ENCODE data around the gene MYO5B.

MYO5B gene

DNA sequence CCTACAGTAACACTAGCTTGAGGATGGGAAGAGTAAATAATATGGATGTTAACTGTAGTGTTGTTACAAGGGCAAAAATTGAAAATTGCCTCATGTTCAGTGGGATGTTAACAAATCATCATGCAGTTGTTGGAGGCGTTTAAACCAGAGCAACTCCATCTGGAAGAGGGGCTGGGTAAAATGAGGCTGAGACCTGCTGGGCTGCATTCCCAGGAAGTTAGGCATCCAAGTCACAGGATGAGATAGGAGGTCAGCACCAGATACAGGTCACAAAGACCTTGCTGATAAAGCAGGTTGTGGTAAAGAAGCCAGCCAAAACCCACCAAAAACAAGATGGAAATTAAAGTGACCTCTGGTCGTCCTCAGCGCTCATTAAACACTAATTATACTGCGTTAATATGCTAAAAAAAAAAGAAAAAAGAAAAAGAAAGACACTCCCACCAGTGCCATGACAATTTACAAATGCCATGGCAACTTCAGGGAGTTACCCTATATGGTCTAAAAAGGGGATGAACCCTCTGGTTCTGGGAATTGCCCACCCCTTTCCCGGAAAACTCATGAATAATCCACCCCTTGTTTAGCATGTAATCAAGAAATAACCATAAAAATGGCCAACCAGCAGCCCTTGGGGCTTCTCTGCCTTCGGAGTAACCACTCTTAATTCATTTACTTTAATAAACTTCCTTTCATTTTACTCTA, 101.4 kb downstream of the MYO5B start:
- no peak overlapping the region for H3K4me2 ChIP-seq (ENCODE audit: low read depth, low read length, poor library complexity, severe bottlenecking)
- H3K27ac ChIP-seq (ENCODE audit: low read depth, low read length): no peak overlapping the region
- H3K36me3 ChIP-seq (ENCODE audit: low read length): no peaks in the 10 kb centered on the region
- H3K4me3 ChIP-seq (ENCODE audit: insufficient read depth, low read length, poor library complexity, severe bottlenecking): no peak overlapping the region
- no peaks in the 10 kb centered on the region for H3K9me2 ChIP-seq (replicated peaks; ENCODE audit: insufficient read depth, low read length)
- no peaks in the 10 kb centered on the region for H3K79me2 ChIP-seq (ENCODE audit: insufficient read depth, low read length)
- H2AFZ ChIP-seq (ENCODE audit: low read depth, low read length, severe bottlenecking): no peak overlapping the region
- H4K20me1 ChIP-seq (ENCODE audit: low read depth, low read length): no peaks in the 10 kb centered on the region
- no peaks in the 10 kb centered on the region for H3F3A ChIP-seq (ENCODE audit: insufficient read depth)
- no peaks in the 10 kb centered on the region for H3K27me3 ChIP-seq (ENCODE audit: low read length)
- TF ChIP-seq, protein P1, sequence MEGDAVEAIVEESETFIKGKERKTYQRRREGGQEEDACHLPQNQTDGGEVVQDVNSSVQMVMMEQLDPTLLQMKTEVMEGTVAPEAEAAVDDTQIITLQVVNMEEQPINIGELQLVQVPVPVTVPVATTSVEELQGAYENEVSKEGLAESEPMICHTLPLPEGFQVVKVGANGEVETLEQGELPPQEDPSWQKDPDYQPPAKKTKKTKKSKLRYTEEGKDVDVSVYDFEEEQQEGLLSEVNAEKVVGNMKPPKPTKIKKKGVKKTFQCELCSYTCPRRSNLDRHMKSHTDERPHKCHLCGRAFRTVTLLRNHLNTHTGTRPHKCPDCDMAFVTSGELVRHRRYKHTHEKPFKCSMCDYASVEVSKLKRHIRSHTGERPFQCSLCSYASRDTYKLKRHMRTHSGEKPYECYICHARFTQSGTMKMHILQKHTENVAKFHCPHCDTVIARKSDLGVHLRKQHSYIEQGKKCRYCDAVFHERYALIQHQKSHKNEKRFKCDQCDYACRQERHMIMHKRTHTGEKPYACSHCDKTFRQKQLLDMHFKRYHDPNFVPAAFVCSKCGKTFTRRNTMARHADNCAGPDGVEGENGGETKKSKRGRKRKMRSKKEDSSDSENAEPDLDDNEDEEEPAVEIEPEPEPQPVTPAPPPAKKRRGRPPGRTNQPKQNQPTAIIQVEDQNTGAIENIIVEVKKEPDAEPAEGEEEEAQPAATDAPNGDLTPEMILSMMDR (IDR thresholded peaks at IDR 0.05; ENCODE audit: insufficient read depth, low read length, poor library complexity, severe bottlenecking): no peak
- no peak for TF ChIP-seq EZH2phosphoT487 (conservative IDR thresholded peaks at IDR 0.05; ENCODE audit: low read length)
- no peaks in the 10 kb centered on the region for H3K9me3 ChIP-seq (ENCODE audit: insufficient read depth, low read length)
- H3K9ac ChIP-seq (ENCODE audit: low read length): no peak overlapping the region

DNA sequence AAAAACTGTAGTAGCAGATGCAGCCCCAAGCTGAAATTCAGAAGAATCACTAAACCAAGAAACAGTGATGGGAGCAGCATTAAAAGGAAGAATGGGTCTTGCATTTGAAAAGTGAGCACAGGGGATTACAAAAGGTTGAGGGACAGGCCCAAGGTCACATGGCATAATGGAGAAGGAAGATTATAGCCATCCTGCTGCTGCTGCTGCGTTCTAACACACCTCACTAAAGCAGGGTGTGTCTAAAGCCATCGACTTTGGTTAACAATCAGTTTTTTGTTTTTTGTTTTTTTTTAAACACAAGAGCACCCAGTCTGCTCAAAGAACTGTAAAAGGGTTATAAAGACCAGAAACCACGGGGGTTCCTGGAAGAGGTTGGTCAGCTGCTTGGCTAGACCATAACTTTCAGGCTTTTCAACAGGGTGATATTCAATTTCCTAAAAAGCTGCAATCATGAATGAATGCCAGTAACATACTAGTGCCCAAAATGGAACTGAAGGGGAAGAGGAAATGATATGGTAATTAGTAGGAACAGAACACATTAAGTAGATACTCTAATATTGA, 102.6 kb downstream of the MYO5B start:
- no peaks in the 10 kb centered on the region for H3K27me3 ChIP-seq (ENCODE audit: low read length)
- no peaks in the 10 kb centered on the region for H3K36me3 ChIP-seq (ENCODE audit: low read length)
- H3K9me2 ChIP-seq (replicated peaks; ENCODE audit: insufficient read depth, low read length): no peaks in the 10 kb centered on the region
- H2AFZ ChIP-seq (ENCODE audit: low read depth, low read length, severe bottlenecking): no peak overlapping the region
- TF ChIP-seq, protein P1 (IDR thresholded peaks at IDR 0.05; ENCODE audit: insufficient read depth, low read length, poor library complexity, severe bottlenecking): no peak
- no peak for TF ChIP-seq EZH2phosphoT487 (conservative IDR thresholded peaks at IDR 0.05; ENCODE audit: low read length)
- H3K9me3 ChIP-seq (ENCODE audit: insufficient read depth, low read length): no peaks in the 10 kb centered on the region
- H3K79me2 ChIP-seq (ENCODE audit: insufficient read depth, low read length): no peaks in the 10 kb centered on the region
- no peak overlapping the region for H3K4me2 ChIP-seq (ENCODE audit: low read depth, low read length, poor library complexity, severe bottlenecking)
- H3K27ac ChIP-seq (ENCODE audit: low read depth, low read length): no peak overlapping the region
- no peak overlapping the region for H3K9ac ChIP-seq (ENCODE audit: low read length)
- no peaks in the 10 kb centered on the region for H3F3A ChIP-seq (ENCODE audit: insufficient read depth)
- no peaks in the 10 kb centered on the region for H4K20me1 ChIP-seq (ENCODE audit: low read depth, low read length)
- H3K4me3 ChIP-seq (ENCODE audit: insufficient read depth, low read length, poor library complexity, severe bottlenecking): no peak overlapping the region

GRCh38 chr18:50091509-50092244, 103.3 kb downstream of the MYO5B start:
- Histone ChIP-seq H3K36me3 (ENCODE audit: low read length) (no peaks in the 10 kb centered on the region), H3K79me2 (ENCODE audit: insufficient read depth, low read length) (no peaks in the 10 kb centered on the region), H3K9ac (ENCODE audit: low read length) (no peak overlapping the region), H3K9me2 (replicated peaks; ENCODE audit: insufficient read depth, low read length) (no peaks in the 10 kb centered on the region), H3K4me3 (ENCODE audit: insufficient read depth, low read length, poor library complexity, severe bottlenecking) (no peak overlapping the region), H4K20me1 (ENCODE audit: low read depth, low read length) (no peaks in the 10 kb centered on the region), H3K27ac (ENCODE audit: low read depth, low read length) (no peak overlapping the region), H3K27me3 (ENCODE audit: low read length) (no peaks in the 10 kb centered on the region), H3K9me3 (ENCODE audit: insufficient read depth, low read length) (no peaks in the 10 kb centered on the region), H2AFZ (ENCODE audit: low read depth, low read length, severe bottlenecking) (no peak overlapping the region), H3F3A (ENCODE audit: insufficient read depth) (no peaks in the 10 kb centered on the region), H3K4me2 (ENCODE audit: low read depth, low read length, poor library complexity, severe bottlenecking) (no peak overlapping the region)
- TF ChIP-seq, protein P1 (IDR thresholded peaks at IDR 0.05; ENCODE audit: insufficient read depth, low read length, poor library complexity, severe bottlenecking): no peak
- TF ChIP-seq EZH2phosphoT487 (conservative IDR thresholded peaks at IDR 0.05; ENCODE audit: low read length): no peak
